AG09319 (cell line): ENCODE measurements around the gene SLC7A9.

Experiments
- DNase-seq: peaks from one replicate; pipeline ENCODE4 v3.0.0-alpha.2; 2010; ENCODE audit warnings: low read depth; ENCODE audit errors: extremely low read depth
- TF ChIP-seq, protein P1 (sequence below): IDR thresholded peaks from 2 replicates; pipeline ENCODE4 v1.5.1; 2011; ENCODE audit warnings: low read depth, mild to moderate bottlenecking, inconsistent platforms, low read length, moderate library complexity

Gene SLC7A9

DNA sequence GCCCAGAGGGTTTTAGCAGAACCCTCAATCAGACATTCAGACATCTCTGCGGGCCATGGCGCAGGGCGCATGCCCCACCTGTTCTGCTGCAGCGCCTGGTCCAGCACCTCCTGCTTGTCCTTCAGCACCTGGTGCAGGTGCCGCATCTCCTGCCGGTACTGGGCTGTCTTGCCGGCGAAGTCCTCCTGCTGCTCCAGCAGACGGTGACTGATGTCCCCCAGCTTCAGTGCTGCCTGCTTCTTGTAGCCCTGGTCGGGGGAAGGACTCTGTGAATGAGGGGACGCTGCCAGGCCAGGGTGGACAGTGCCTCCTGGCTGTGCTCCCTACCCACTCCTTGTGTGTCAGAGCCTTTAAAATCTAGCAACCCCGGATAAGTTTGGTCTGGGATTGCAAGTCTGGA is 12.2 kb upstream of the SLC7A9 start:
- no peak for DNase-seq
- TF ChIP-seq, protein P1, sequence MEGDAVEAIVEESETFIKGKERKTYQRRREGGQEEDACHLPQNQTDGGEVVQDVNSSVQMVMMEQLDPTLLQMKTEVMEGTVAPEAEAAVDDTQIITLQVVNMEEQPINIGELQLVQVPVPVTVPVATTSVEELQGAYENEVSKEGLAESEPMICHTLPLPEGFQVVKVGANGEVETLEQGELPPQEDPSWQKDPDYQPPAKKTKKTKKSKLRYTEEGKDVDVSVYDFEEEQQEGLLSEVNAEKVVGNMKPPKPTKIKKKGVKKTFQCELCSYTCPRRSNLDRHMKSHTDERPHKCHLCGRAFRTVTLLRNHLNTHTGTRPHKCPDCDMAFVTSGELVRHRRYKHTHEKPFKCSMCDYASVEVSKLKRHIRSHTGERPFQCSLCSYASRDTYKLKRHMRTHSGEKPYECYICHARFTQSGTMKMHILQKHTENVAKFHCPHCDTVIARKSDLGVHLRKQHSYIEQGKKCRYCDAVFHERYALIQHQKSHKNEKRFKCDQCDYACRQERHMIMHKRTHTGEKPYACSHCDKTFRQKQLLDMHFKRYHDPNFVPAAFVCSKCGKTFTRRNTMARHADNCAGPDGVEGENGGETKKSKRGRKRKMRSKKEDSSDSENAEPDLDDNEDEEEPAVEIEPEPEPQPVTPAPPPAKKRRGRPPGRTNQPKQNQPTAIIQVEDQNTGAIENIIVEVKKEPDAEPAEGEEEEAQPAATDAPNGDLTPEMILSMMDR = no peak

DNA sequence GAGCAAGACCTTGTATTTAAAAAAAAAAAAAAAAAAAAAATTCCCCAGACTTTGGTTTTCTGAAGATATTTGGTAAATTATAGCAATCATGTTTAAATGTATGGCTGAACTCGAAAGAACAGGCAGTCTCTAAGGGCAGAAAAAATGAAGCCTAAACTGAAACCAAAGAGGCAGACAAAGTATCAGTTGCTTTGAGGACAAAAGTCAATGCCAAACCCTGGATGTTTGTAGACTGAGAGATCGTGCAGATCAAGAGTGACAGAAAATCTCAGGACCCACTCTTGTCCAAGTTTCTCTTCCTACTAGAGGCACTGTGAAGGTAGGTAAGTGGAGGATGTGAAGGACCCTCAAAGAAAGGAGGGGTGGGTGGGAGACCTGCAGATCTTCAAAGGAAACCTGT is 11.1 kb upstream of the SLC7A9 start:
- DNase-seq = no peak
- TF ChIP-seq, protein P1 = no peak

DNA sequence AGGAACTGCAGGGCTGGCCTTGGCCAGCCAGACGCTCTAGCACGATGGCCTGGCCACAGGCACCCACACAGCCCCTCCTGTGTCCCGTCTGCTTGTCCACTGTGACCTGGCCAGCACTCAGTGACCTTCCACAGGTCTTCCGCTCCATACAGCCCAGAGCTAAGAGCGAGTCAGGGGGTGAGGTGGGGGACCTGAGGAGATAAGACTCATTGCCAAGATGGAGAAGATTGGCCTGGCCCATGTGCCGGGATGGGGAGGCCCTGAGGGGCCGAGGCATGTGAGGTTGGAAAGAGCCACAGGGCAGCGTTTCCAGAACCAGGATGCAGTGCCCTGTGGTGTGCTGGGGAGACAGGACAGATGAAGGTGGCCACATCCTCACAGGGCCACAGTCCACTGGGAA is 10.2 kb upstream of the SLC7A9 start:
- no peak for DNase-seq
- TF ChIP-seq, protein P1 = no peak

DNA sequence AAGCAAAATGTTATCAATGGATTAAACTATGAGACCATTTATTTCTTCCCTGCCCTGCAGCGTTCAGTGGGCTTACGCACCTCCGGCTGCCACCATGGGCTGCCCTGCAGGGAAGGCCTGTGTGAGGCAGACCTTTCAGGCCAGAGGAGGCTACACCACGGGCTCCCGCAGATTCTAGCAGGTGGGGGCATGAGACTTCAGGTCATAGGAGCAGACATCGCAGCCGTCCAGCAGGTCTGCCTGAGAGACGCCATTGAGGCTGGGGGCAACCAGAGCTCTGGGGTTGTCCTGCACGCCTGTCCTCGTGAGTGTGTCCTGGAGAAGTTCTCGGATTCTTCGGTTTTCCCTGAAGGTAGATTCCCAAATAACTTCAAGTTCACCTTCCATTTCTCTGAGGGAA is 9.4 kb upstream of the SLC7A9 start:
- DNase-seq = no peak
- TF ChIP-seq, protein P1 = no peak

DNA sequence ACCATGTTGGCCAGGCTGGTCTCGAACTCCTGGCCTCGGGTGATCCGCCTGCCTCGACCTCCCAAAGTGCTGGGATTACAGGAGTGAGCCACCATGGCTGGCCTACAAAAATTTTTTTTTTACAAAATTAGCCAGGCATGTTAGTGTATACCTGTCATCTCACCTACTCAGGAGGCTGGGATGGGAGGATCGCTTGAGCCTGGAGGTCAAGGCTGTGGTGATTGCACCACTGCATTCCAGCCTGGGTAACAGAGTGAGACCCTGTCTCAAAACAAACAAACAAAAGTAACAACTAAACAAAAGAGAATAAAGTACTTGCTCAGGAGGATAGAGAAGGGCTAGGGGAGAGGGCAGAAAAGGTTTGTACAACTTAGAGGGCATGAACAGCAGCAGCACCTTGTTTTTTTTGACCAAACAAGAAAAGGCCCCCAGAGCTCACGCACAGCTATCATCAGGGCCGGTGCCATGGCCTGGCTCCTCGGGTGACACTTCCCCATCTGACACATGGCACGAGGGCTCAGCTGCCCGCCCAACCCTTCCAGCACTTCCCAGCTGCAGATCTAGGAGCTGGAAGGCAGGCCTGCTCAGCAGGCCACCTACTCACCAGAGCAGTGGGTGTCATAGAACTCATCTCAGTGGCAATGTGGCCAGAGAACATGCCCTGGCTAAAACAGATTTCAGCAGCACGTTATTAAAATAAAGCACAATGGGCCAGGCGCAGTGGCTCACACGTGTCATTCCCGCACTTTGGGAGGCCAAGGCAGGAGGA is 8.6 kb upstream of the SLC7A9 start:
- DNase-seq = no peak
- TF ChIP-seq, protein P1 = no peak

DNA sequence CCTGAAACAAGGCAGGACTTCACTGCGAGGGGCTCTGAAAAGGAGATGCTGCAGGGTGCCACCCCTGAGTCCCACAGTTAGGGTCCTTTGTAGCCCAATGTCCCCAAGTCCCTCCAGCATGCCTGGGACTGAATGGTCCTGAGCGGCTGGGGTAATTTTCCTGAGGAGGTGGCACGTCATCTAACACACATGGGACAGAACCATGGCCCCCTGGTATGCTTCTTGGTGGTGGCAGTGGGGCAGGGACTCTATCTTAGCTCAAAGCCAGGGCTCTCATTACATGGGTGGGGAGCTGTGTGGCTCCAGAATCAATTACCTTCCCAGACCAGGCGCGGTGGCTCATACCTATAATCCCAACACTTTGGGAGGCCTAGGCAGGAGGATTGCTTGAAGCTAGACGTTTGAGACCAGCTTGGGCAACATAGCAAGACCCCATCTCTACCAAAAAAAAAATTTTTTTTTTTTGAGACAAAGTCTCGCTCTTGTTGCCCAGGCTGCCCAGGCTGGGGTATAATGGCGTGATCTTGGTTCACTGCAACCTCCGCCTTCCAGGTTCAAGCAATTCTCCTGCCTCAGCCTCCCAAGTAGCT is 7.9 kb upstream of the SLC7A9 start:
- DNase-seq = no peak
- TF ChIP-seq, protein P1 = no peak

DNA sequence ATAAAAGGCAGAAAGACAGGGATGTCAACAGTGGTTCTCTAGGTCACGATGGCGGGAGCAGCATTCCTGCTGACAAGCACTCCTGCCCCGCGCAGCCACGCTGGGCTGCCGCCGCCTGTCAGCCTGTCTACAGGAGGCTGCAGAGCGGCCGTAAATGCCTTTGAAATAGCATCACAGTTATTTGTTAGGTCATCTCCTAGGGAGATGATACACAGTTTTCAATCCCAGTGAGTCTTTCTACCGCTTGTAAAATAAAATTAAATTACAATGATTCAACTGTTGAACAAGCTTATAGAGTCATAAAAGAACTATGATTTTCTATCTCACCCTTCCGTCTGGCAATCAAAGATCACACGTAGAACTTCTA is 7.3 kb upstream of the SLC7A9 start:
- DNase-seq = no peak
- TF ChIP-seq, protein P1 = no peak
